ENCODE results near the gene ZNF710.

DNA sequence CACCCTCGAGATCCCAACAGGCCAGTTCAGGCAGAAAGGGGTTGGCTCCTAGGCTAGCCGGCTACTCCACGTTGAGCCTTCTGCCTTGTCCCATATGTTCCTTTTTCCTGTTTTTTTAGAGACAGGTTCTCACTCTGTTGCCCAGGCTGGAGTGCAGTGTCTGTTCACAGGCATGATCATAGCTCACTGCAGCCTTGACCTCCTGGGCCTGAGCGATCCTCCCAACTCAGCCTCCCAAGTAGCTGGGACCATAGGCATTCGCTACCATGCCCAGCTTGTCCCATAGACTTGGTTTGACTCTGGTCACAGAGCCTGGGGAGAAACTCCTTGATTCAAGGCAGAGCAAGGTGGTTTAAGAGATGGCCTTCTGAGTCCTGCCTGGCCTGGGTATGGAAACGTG, 32.3 kb downstream of the ZNF710 start:
- TF ChIP-seq, protein P1, sequence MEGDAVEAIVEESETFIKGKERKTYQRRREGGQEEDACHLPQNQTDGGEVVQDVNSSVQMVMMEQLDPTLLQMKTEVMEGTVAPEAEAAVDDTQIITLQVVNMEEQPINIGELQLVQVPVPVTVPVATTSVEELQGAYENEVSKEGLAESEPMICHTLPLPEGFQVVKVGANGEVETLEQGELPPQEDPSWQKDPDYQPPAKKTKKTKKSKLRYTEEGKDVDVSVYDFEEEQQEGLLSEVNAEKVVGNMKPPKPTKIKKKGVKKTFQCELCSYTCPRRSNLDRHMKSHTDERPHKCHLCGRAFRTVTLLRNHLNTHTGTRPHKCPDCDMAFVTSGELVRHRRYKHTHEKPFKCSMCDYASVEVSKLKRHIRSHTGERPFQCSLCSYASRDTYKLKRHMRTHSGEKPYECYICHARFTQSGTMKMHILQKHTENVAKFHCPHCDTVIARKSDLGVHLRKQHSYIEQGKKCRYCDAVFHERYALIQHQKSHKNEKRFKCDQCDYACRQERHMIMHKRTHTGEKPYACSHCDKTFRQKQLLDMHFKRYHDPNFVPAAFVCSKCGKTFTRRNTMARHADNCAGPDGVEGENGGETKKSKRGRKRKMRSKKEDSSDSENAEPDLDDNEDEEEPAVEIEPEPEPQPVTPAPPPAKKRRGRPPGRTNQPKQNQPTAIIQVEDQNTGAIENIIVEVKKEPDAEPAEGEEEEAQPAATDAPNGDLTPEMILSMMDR (IDR thresholded peaks at IDR 0.05 in 8 of 11, conservative IDR thresholded peaks at IDR 0.05 in 3 of 11): no peak
- TF ChIP-seq POLR2A (IDR thresholded peaks at IDR 0.05): no peak
